Skeletal muscle tissue (tissue), 4 donors: ENCODE results near the gene CNTNAP2. TPM values are rescaled to one million over a fixed set of nuclear protein-coding genes. Genes with fewer than 3 reads are reported as not detected.

Source experiments
- H3K27ac ChIP-seq: one replicate; pipeline ENCODE4 v1.7.0; 2013; ENCODE audit warnings: mild to moderate bottlenecking, low read depth, low read length, inconsistent platforms
- H3K27me3 ChIP-seq, 3 donors: one replicate each; pipeline ENCODE4 v1.7.0; 2013; ENCODE audit warnings: low read length in 3 of 3; ENCODE audit not compliant: control insufficient read depth in 3 of 3, insufficient read depth in 3 of 3
- H3K36me3 ChIP-seq, 3 donors: one replicate each; pipeline ENCODE4 v1.7.0; 2013; ENCODE audit warnings: low read length in 3 of 3; ENCODE audit not compliant: control insufficient read depth in 3 of 3, insufficient read depth in 3 of 3
- H3K4me1 ChIP-seq, 3 donors: one replicate each; pipeline ENCODE4 v1.7.0; 2013; ENCODE audit warnings: low read length in 3 of 3, mild to moderate bottlenecking in 3 of 3; ENCODE audit not compliant: control insufficient read depth in 3 of 3, insufficient read depth in 3 of 3
- H3K4me3 ChIP-seq, 3 donors: one replicate each; pipeline ENCODE4 v1.7.0; 2013; ENCODE audit warnings: low read length in 3 of 3
- H3K9ac ChIP-seq, 3 donors: one replicate each; pipeline ENCODE4 v1.7.0; 2013; ENCODE audit warnings: low read length in 3 of 3, mild to moderate bottlenecking in 3 of 3, moderate library complexity in 2 of 3, low read depth in 1 of 3
- H3K9me3 ChIP-seq, 3 donors: one replicate each; pipeline ENCODE4 v1.7.0; 2013; ENCODE audit warnings: low read length in 3 of 3; ENCODE audit not compliant: control insufficient read depth in 3 of 3
- total RNA-seq: library from RNA; depleted of rRNA; stranded (reverse); fragments of >200 nt; gene quantifications from one replicate; pipeline ENCODE4 v1.2.3, GENCODE V29; 2014
- donor health status: Osteomylitis.

The CNTNAP2 gene
- total RNA-seq, 1 donor from 2014 or later, result 14.1 TPM

DNA sequence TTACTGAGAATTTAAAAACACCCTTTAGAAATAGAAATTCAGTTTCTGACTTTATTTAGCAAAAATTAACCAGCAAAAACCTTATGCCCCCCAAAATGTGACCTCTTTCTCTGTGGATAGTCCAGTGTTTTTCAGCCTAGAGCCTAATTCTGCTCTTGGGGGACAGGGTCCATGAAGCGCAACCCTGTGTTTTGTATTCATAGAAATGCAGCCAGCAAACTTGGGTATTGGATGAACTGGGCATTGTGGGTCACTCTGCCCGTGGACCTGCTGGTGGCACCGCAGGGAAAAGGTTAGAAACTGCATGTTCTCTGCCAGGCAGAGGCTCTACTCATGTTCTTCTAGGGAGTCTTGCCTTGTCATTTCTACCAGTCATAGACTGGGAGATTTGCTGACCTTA lies 1686.5 kb downstream of the CNTNAP2 start:
- H3K4me3 ChIP-seq, result no peak overlapping the region

DNA sequence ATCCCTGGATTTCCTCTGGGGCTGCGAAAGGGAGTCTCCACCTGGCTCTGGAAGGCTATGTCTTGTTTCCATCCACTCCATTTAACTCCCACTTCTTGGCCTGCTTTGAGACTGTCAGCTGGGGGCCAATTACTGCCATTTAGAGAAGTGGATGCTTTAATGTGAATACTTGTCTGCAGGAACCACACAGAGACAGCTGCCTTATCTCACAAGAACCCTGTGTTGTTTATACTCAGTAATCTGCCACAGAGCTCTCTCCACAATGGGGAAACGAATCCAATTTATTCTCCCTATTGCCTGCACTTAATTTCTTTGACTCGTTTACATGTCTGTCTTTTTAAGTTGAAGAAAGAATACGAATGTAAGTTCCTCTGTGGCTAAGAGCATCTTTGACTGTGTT lies 1687.0 kb downstream of the CNTNAP2 start:
- H3K36me3 ChIP-seq, result no peaks in the 10 kb centered on the region
- H3K9ac ChIP-seq, result no peak overlapping the region
- no peak overlapping the region for H3K27ac ChIP-seq
- no peaks in the 10 kb centered on the region for H3K27me3 ChIP-seq
- H3K9me3 ChIP-seq, result no peaks in the 10 kb centered on the region
- H3K4me1 ChIP-seq, result no peaks in the 10 kb centered on the region
- H3K4me3 ChIP-seq, result no peak overlapping the region

More for the DNA sequence above, 1686.5 kb downstream of the CNTNAP2 start:
- Histone ChIP-seq H3K4me1 (no peaks in the 10 kb centered on the region), H3K36me3 (no peaks in the 10 kb centered on the region), H3K9me3 (no peaks in the 10 kb centered on the region), H3K27ac (no peak overlapping the region), H3K27me3 (no peaks in the 10 kb centered on the region), H3K9ac (no peak overlapping the region)

- H3K36me3 ChIP-seq, result no peaks in the 10 kb centered on the region
- H3K27ac ChIP-seq, result no peak overlapping the region
- H3K4me3 ChIP-seq, result no peak overlapping the region
- no peaks in the 10 kb centered on the region for H3K9me3 ChIP-seq
- no peak overlapping the region for H3K9ac ChIP-seq
- H3K4me1 ChIP-seq, result no peaks in the 10 kb centered on the region
- H3K27me3 ChIP-seq, result no peaks in the 10 kb centered on the region
These were observed 1687.4 kb downstream of the CNTNAP2 start for GRCh38 chr7:147804032-147804431.

GRCh38 chr7:147805996-147806576 lies 1689.5 kb downstream of the CNTNAP2 start:
- Histone ChIP-seq H3K27me3 (no peaks in the 10 kb centered on the region), H3K9ac (no peak overlapping the region), H3K9me3 (no peaks in the 10 kb centered on the region), H3K27ac (no peak overlapping the region), H3K4me3 (no peak overlapping the region), H3K4me1 (no peaks in the 10 kb centered on the region), H3K36me3 (no peaks in the 10 kb centered on the region)

GRCh38 chr7:147809786-147810185 lies 1693.2 kb downstream of the CNTNAP2 start:
- Histone ChIP-seq H3K27ac (no peak overlapping the region), H3K36me3 (no peaks in the 10 kb centered on the region), H3K4me3 (no peak overlapping the region), H3K9me3 (no peaks in the 10 kb centered on the region), H3K27me3 (no peaks in the 10 kb centered on the region), H3K4me1 (no peaks in the 10 kb centered on the region), H3K9ac (no peak overlapping the region)

DNA sequence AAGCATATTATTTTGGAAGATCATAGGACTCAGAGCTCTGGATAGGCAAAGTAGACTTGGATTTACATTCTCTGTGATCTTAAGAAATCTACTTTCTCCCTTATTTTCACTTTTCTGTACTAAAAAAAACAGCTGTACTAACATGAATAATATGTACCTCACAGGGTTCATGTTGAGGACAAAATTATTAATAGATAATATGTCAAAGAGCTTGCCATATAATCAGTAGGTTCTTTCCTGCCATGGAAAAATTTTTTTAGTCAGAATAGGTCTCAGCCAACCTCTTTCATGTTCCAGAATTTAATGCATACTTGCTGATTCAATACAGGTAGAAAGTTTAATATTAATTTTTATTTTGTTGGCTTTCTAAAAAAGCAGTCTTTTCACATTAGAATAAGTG lies 1693.7 kb downstream of the CNTNAP2 start:
- Histone ChIP-seq H3K27me3 (no peaks in the 10 kb centered on the region), H3K4me1 (no peaks in the 10 kb centered on the region), H3K9me3 (no peaks in the 10 kb centered on the region), H3K4me3 (no peak overlapping the region), H3K9ac (no peak overlapping the region), H3K27ac (no peak overlapping the region), H3K36me3 (no peaks in the 10 kb centered on the region)

DNA sequence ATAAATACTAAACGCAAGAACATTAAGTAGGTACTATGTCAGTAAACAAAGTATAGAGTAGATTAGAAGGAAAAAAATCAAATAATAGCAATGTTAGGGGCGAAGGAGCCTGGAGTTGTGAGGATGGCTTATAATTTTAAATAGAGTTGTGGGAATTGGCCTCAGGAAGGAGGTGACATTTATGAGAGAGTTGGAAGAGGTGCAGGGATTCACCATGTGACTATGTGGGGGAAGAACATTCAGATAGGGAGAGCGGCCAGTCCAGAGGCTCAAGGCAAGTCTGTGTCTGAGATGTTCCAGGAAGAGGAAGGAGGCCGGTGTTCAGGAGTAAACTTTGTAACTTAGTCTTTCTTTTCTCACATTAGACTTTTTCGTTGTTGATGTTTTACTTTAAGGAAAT lies 1695.3 kb downstream of the CNTNAP2 start:
- Histone ChIP-seq H3K4me1 (no peaks in the 10 kb centered on the region), H3K9ac (no peak overlapping the region), H3K9me3 (no peaks in the 10 kb centered on the region), H3K36me3 (no peaks in the 10 kb centered on the region), H3K4me3 (no peak overlapping the region), H3K27ac (no peak overlapping the region), H3K27me3 (no peaks in the 10 kb centered on the region)

GRCh38 chr7:147813316-147813715 lies 1696.7 kb downstream of the CNTNAP2 start:
- H3K4me1 ChIP-seq, result no peaks in the 10 kb centered on the region
- H3K27me3 ChIP-seq, result no peaks in the 10 kb centered on the region
- no peaks in the 10 kb centered on the region for H3K9me3 ChIP-seq
- no peak overlapping the region for H3K4me3 ChIP-seq
- no peak overlapping the region for H3K9ac ChIP-seq
- H3K36me3 ChIP-seq, result no peaks in the 10 kb centered on the region
- no peak overlapping the region for H3K27ac ChIP-seq

DNA sequence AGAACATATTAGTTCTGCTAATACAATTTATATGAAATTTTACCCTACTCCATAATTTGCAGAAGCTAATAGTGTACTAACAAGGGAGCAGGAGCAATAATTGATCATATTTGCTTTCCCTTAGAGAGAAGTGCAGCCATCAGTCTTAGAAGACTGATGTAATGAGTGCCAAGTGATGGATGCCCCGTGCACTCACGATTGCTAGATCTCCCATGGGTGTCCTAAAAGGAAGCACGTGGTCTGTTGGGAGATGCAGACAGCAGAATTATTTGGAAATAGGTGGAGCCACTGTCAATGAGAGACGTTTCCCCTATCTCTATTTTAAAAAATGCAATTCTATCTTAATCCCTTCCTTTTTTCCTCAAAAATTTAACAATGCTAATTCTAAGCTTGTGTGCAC lies 1701.7 kb downstream of the CNTNAP2 start:
- Histone ChIP-seq H3K36me3 (no peaks in the 10 kb centered on the region), H3K27me3 (no peaks in the 10 kb centered on the region), H3K9me3 (no peaks in the 10 kb centered on the region), H3K4me1 (no peaks in the 10 kb centered on the region), H3K9ac (no peak overlapping the region), H3K27ac (no peak overlapping the region), H3K4me3 (no peak overlapping the region)

GRCh38 chr7:147824671-147825070 lies 1708.1 kb downstream of the CNTNAP2 start:
- Histone ChIP-seq H3K4me3 (no peak overlapping the region), H3K4me1 (no peaks in the 10 kb centered on the region)

GRCh38 chr7:147829016-147829415 lies 1712.4 kb downstream of the CNTNAP2 start:
- Histone ChIP-seq H3K4me1 (no peaks in the 10 kb centered on the region), H3K27me3 (no peaks in the 10 kb centered on the region), H3K27ac (no peak overlapping the region), H3K9me3 (no peaks in the 10 kb centered on the region), H3K4me3 (no peak overlapping the region), H3K36me3 (no peaks in the 10 kb centered on the region), H3K9ac (no peak overlapping the region)

More at GRCh38 chr7:147824671-147825070, 1708.1 kb downstream of the CNTNAP2 start:
- Histone ChIP-seq H3K27ac (no peak overlapping the region), H3K9ac (no peak overlapping the region), H3K36me3 (no peaks in the 10 kb centered on the region), H3K9me3 (no peaks in the 10 kb centered on the region), H3K27me3 (no peaks in the 10 kb centered on the region)
